K562 treated with DMSO at 1 percent for 24 hours (cell line): ENCODE measurements around the gene TMEM121. TPM values are rescaled to one million over a fixed set of nuclear protein-coding genes. Genes with fewer than 3 reads are reported as not detected.

Experiments used
- total RNA-seq: library from RNA; unstranded; fragments of 300-600 nt; gene quantifications from 2 replicates; pipeline ENCODE4 v1.2.3, GENCODE V29; 2022; ENCODE audit warnings: low read depth; ENCODE audit not compliant: insufficient read depth

The TMEM121 gene
- 0.56 and 0.61 TPM in 2 replicates for total RNA-seq

DNA sequence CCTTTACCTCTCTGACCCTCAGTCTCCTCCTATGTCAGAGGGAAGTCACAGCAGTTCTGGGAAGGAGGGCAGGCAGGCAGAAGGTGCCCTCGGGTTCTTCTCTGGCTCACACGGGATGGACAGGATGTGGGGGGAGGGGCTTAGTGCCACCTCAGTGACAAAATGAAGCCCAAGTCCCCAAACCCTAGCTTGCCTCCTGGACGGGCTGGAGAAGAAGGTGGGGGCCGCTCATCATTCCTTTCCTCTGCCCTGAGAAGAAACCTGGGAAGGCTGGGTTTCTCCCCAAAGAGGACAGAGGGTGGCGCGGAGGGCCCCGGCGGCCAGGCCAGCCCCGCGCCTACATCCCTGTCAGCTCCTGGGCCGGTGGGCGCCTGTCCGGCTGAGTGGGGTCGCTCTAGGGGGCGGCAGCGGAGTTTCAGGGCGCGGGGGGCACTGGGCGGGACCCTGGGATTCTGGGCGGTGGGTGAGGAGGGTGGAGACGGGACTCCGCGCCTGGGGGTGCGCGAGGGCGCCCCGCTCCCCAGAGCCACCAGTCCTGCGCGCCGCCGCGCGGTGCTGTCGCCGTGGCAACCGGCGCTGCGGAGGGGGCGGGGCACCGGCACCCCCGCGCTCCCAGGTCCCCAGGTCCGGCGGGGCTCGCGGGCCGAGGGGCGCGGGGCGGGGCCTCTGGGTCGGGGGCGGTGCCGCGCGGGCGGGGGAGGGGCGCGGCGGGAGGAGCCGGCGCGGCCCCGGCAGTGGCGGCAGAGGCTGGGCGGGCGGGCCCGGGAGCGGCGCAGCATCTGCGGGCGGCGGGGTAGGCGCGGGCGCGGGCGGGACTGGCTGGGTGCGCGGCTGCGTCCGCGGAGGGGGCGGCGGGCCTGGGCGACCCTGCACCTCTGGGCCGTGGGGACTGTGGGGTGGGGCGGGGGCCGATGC is at the start of gene TMEM121:
TSS of gene TMEM121 (plus strand) at position 723 of the 915 bp plus-strand sequence. CDS start 2,252 bp downstream, outside the sequence.

GRCh38 chr14:105486163-105486973 is 40.0 kb upstream of the TMEM121 start, which contains the start of gene CRIP1:
Gene CRIP1, plus strand, starts transcription at chr14:105486886. Its CDS starts 374 bp downstream, at chr14:105487260.

DNA sequence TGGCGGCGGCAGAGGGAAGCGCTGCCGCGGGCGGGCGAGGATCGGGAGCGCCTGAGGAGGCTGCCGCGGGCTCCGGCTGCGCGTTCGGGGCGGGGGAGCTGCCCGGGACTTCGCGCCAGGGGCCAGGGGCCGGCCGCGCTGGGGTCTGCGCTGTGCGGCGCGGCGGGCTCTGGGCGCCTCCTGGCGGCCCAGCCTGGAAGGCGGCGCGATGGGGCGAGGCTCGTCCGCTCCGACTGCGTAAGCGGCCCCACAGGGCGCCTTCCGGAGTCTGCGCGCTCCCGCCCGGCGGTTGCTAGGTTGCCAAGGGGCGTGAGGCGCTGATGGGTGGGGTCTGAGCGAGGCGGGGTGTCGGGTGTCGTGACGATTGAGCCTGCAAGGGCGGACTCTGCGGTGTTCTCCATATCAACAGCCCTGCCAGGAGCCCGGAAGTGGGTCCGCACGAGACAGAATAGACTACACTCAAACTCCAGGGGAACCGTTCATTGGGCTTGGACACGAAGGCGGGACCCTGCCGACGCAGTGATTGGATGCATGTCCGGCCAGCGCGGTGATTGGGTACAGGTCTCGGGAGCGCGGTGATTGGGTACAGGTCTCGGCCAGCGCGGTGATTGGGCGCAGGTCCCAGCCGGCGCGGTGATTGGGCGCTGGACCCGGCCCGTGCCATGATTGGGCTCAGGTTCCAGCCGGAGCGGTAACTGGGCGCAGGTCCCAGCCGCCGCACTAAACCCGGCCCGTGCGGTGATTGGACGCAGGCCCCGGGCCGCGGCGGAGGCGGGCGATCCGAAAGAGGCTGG is 35.6 kb upstream of the TMEM121 start, which contains the start of gene TEDC1:
TSS of gene TEDC1 (plus strand) at position 675 of the 794 bp plus-strand sequence. CDS start 130 bp downstream, outside the sequence.

Other genes with a start within 250 kb of the TMEM121 start
- gene BRF1, start 225.6 kb upstream of the TMEM121 start, total RNA-seq = 33.4 and 35.6 TPM in 2 replicates
- 26.2 and 33.9 TPM in 2 replicates for gene PACS2, start 211.8 kb upstream of the TMEM121 start, total RNA-seq
- gene TEX22, start 128.0 kb upstream of the TMEM121 start, total RNA-seq = 0.72 and 1.2 TPM in 2 replicates
- gene MTA1, start 106.8 kb upstream of the TMEM121 start, total RNA-seq = 52.9 and 65.7 TPM in 2 replicates
- 2.7 and 6.1 TPM in 2 replicates for gene CRIP2, start 51.8 kb upstream of the TMEM121 start, total RNA-seq
- not detected in 2 replicates for gene CRIP1, start 39.7 kb upstream of the TMEM121 start, total RNA-seq
- gene TEDC1, start 35.3 kb upstream of the TMEM121 start, total RNA-seq = 35.6 and 38.7 TPM in 2 replicates